Measurements from ENCODE around the gene GALNT3.

GALNT3 gene

GRCh38 chr2:165746501-165746900 is 47.5 kb downstream of the GALNT3 start:
- DNase-seq (ENCODE audit: low read depth in 2 of 3, low spot score in 1 of 3) = no peak

GRCh38 chr2:165745916-165746315 is 48.1 kb downstream of the GALNT3 start:
- no peak for DNase-seq (ENCODE audit: low read depth in 2 of 3, low spot score in 1 of 3)

- no peak for DNase-seq (ENCODE audit: low read depth in 2 of 3, low spot score in 1 of 3)
Measured at GRCh38 chr2:165743442-165743841, 50.6 kb downstream of the GALNT3 start.

DNA sequence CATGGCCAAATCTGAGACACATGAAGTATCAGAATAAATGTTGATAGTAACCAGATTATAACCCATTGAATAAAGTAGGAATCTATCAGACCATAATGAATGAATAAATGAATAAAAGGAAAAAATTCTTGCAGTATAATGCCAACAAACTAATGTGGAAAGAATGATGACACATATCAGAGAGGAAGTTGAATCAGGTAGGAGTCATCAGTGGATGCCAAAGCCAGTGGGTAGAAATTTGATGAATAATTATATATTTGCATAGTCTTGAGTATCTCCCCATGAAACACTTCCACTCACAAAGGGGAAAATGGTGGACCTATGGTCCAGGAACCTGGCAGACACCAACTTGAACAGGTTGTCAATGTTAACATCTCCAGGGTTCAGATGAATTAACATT is 68.6 kb downstream of the GALNT3 start:
- no peak for DNase-seq (ENCODE audit: low read depth in 2 of 3, low spot score in 1 of 3)

- DNase-seq (ENCODE audit: low read depth in 2 of 3, low spot score in 1 of 3) = no peak
Measured at GRCh38 chr2:165720511-165720910, 73.5 kb downstream of the GALNT3 start.

GRCh38 chr2:165718610-165719210 is 75.3 kb downstream of the GALNT3 start:
- no peak for DNase-seq (ENCODE audit: low read depth in 2 of 3, low spot score in 1 of 3)

DNA sequence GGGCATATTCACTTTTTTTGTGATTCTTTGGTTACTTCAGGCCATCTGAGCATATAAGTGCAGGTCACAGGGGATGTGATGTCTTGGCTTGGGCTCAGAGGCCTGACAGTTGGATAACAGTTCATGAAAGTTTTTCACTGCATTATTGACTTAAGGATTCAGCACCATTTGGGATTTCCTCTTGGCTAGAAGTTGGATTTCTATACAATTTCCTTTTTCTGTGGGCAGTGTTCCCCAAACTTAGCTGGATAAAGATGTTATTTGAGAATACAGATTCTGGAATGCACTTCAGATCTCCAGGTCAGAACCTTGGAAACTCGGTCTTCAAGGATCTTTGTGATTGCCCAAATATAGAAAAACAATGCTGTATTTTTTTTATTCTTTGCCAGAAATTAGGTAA is 78.0 kb downstream of the GALNT3 start:
- DNase-seq (ENCODE audit: low read depth in 2 of 3, low spot score in 1 of 3) = no peak

- DNase-seq (ENCODE audit: low read depth in 2 of 3, low spot score in 1 of 3) = no peak
Measured at GRCh38 chr2:165706960-165707487, 87.0 kb downstream of the GALNT3 start.

GRCh38 chr2:165701147-165701546 is 92.9 kb downstream of the GALNT3 start:
- DNase-seq (ENCODE audit: low read depth in 2 of 3, low spot score in 1 of 3) = no peak

DNA sequence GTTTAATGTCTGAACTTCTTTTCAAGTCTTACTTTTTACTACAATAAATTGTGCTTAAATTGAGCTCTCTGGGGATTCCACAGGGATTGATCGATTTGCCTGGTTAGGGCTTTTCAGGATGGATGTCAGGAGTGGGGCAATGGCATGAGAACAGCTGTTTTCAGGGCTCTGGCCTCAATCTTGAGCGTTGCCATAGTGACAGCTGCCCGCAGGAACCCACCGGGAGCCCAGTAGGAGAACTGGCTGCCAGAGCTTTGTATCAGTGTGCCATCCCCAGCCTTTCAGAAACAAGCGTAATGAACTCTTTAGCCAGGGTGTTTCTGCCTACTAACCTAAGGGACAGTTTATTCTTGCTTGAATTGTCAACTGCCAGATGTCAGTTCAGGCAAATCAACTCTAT is 93.5 kb downstream of the GALNT3 start:
- DNase-seq (ENCODE audit: low read depth in 2 of 3, low spot score in 1 of 3) = no peak

GRCh38 chr2:165699946-165700345 is 94.1 kb downstream of the GALNT3 start:
- DNase-seq (ENCODE audit: low read depth in 2 of 3, low spot score in 1 of 3) = no peak

GRCh38 chr2:165698444-165698884 is 95.6 kb downstream of the GALNT3 start:
- DNase-seq (ENCODE audit: low read depth in 2 of 3, low spot score in 1 of 3) = no peak

DNA sequence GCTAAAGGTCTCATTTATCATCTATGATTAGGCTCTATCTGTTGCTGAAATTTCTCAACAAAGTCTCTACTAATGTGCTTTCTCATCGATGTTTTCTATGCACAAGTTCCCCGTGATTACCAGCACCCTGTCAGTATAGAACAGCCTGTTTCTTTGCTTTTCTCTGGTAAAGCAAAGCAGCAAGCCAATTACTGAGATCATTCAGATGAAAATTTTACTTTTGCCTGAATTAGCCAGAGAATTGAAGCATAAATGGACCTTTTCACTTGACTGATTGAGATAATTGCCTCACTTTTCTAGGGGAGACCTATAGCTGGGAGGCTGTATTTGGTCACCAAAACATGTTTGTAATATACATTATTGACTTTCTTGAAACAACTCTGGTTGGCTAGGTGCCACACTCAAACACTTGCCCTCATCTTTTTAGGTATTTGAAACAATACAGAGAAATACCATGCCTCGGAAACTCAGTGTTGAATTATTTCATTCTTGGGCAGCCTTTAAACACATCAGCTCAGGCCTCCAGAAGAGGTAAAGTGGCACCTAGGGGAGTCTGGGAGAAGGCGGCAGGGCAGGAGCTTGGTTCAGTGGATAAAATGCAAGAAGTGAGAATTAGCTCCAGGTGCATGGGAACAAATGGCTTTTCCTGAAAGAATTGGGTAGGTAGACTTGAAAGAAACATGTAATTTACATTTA is 96.2 kb downstream of the GALNT3 start:
- DNase-seq (ENCODE audit: low read depth in 2 of 3, low spot score in 1 of 3) = no peak

Data from stimulated activated CD4-positive, alpha-beta T cell treated with anti-CD3 and anti-CD28 coated beads, Interleukin-12 subunit alpha, Interleukin-12 subunit beta, amount 100 ng/mL, for 48 hours (primary cell).